Loucy (cell line): ENCODE results near the gene TWNK.

ENCODE experiments used
- H2AFZ ChIP-seq: fragments of 200-600 bp; sonication (generic); 2 replicates; pipeline ENCODE4 v1.6.0; 2016; ENCODE audit warnings: antibody characterized with exemption, mild to moderate bottlenecking, low read length, moderate library complexity
- H3F3A ChIP-seq: fragments of 200-600 bp; 2 replicates; pipeline ENCODE4 v1.6.0; 2016; ENCODE audit warnings: antibody characterized with exemption, low read depth, mild to moderate bottlenecking
- H3K27me3 ChIP-seq: fragments of 200-600 bp; sonication (generic); 2 replicates; pipeline ENCODE4 v1.6.1; 2014; ENCODE audit warnings: low read length, mild to moderate bottlenecking; ENCODE audit not compliant: insufficient read depth, poor library complexity, severe bottlenecking
- H3K36me3 ChIP-seq: fragments of 200-600 bp; sonication (generic); 2 replicates; pipeline ENCODE4 v1.6.1; 2016; ENCODE audit warnings: low read length; ENCODE audit not compliant: insufficient read depth
- H3K4me1 ChIP-seq: fragments of 200-600 bp; sonication (generic); 2 replicates; pipeline ENCODE4 v1.5.1; 2014; ENCODE audit warnings: low read length, mild to moderate bottlenecking; ENCODE audit not compliant: insufficient read depth, poor library complexity, severe bottlenecking
- H3K4me2 ChIP-seq: fragments of 200-600 bp; sonication (generic); 2 replicates; pipeline ENCODE4 v1.6.0; 2014; ENCODE audit warnings: antibody characterized with exemption, low read length, low read depth, mild to moderate bottlenecking; ENCODE audit not compliant: poor library complexity, severe bottlenecking
- H3K4me3 ChIP-seq: fragments of 200-600 bp; sonication (generic); 2 replicates; pipeline ENCODE4 v1.5.1; 2014; ENCODE audit warnings: low read length, mild to moderate bottlenecking, mixed read lengths; ENCODE audit not compliant: poor library complexity, severe bottlenecking
- H3K79me2 ChIP-seq: fragments of 200-600 bp; sonication (generic); 2 replicates; pipeline ENCODE4 v1.6.1; 2014; ENCODE audit warnings: low read length; ENCODE audit not compliant: insufficient read depth
- H3K9ac ChIP-seq: fragments of 200-600 bp; sonication (generic); 2 replicates; pipeline ENCODE4 v1.6.0; 2014; ENCODE audit warnings: mild to moderate bottlenecking, low read depth, low read length, moderate library complexity; ENCODE audit not compliant: poor library complexity, severe bottlenecking
- H3K9me2 ChIP-seq: fragments of 200-600 bp; sonication (generic); replicated peaks from 2 replicates; pipeline ENCODE4 v1.6.1; 2016; ENCODE audit warnings: low read depth, low read length, mixed read lengths
- H3K9me3 ChIP-seq: fragments of 200-600 bp; sonication (generic); 2 replicates; pipeline ENCODE4 v1.6.1; 2014; ENCODE audit warnings: mild to moderate bottlenecking, antibody characterized with exemption, low read length, low read depth; ENCODE audit not compliant: insufficient read depth
- H4K20me1 ChIP-seq: fragments of 200-600 bp; sonication (generic); 2 replicates; pipeline ENCODE4 v1.6.0; 2014; ENCODE audit warnings: antibody characterized with exemption, low read length, mild to moderate bottlenecking; ENCODE audit not compliant: insufficient read depth, poor library complexity, severe bottlenecking
- EZH2phosphoT487 ChIP-seq: fragments of 200-600 bp; IDR thresholded peaks from 2 replicates; pipeline ENCODE4 v1.6.1; 2018; ENCODE audit warnings: antibody characterized with exemption, mild to moderate bottlenecking, moderate library complexity, borderline replicate concordance
- TF ChIP-seq, protein P1 (sequence below): fragments of 200-600 bp; sonication (generic); conservative IDR thresholded peaks from 2 replicates; pipeline ENCODE4 v1.5.1; 2014; ENCODE audit warnings: mild to moderate bottlenecking, antibody characterized with exemption, low read length

Gene TWNK

DNA sequence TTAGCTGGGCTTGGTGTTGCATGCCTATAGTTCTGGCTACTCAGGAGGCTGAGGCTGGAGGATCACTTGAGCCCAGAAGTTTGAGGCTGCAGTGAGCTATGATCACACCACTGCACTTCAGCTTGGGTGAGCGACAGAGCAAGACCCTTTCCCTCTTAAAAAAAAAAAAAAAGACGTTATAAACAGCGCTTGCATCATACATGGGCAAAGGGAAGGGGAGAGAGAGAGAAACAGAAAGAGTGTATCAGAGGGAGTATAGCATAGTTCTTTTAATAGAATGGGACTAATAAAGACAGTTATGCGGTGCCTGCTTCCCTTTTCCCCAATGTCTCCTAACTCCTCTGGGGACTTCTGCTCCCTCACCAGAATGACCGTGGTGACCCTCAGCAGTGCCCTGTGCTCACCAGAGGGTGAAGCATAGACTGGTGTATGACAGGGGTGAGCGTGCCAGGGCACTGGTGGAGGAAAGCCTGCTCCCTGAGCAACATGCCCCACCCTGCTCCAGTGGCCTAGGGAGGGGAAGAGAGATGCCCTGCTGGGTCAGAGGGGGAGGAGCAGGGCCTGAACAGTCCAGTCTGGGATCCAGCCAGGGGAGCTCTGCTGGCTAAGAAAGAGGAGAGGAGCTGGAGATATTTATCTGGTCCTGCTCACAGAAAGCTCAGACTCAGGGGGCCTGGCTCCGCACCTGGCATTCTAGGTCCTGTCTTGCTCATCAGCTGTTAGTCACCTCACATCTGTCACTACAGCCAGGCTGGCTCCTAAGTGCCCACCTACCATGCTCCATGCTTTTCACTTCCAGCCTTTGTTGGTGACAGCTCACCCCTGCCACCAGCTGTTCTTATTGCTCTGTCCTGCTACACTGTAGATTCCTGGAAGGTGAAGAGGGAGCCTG lies 41.3 kb downstream of the TWNK start:
- H3K9me2 ChIP-seq: no peaks in the 10 kb centered on the region
- no peak overlapping the region for H3K4me2 ChIP-seq
- H3F3A ChIP-seq: no peaks in the 10 kb centered on the region
- no peak overlapping the region for H2AFZ ChIP-seq
- H3K79me2 ChIP-seq: no peaks in the 10 kb centered on the region; the same call in 1 of the 2 replicates
- H3K36me3 ChIP-seq: no peaks in the 10 kb centered on the region
- H3K4me1 ChIP-seq: peaks cover 23% of the 10 kb centered on the region
- no peaks in the 10 kb centered on the region for H4K20me1 ChIP-seq
- TF ChIP-seq, protein P1, sequence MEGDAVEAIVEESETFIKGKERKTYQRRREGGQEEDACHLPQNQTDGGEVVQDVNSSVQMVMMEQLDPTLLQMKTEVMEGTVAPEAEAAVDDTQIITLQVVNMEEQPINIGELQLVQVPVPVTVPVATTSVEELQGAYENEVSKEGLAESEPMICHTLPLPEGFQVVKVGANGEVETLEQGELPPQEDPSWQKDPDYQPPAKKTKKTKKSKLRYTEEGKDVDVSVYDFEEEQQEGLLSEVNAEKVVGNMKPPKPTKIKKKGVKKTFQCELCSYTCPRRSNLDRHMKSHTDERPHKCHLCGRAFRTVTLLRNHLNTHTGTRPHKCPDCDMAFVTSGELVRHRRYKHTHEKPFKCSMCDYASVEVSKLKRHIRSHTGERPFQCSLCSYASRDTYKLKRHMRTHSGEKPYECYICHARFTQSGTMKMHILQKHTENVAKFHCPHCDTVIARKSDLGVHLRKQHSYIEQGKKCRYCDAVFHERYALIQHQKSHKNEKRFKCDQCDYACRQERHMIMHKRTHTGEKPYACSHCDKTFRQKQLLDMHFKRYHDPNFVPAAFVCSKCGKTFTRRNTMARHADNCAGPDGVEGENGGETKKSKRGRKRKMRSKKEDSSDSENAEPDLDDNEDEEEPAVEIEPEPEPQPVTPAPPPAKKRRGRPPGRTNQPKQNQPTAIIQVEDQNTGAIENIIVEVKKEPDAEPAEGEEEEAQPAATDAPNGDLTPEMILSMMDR: no peak
- TF ChIP-seq EZH2phosphoT487: no peak
- H3K27me3 ChIP-seq: no peaks in the 10 kb centered on the region
- no peaks in the 10 kb centered on the region for H3K9me3 ChIP-seq
- no peak overlapping the region for H3K4me3 ChIP-seq
- H3K9ac ChIP-seq: no peak overlapping the region

- H3K9ac ChIP-seq: no peak overlapping the region
- H3K9me3 ChIP-seq: no peaks in the 10 kb centered on the region
- no peaks in the 10 kb centered on the region for H3K36me3 ChIP-seq
- no peaks in the 10 kb centered on the region for H3K27me3 ChIP-seq
- H4K20me1 ChIP-seq: no peaks in the 10 kb centered on the region
- TF ChIP-seq, protein P1: peak; percentile 30; the same call in 1 of the 2 replicates
- no peak for TF ChIP-seq EZH2phosphoT487
- H3K4me3 ChIP-seq: no peak overlapping the region
- no peak overlapping the region for H2AFZ ChIP-seq
- no peak overlapping the region for H3K4me2 ChIP-seq
- no peaks in the 10 kb centered on the region for H3K9me2 ChIP-seq
- H3F3A ChIP-seq: no peaks in the 10 kb centered on the region
- no peaks in the 10 kb centered on the region; the same call in 1 of the 2 replicates for H3K79me2 ChIP-seq
- H3K4me1 ChIP-seq: peaks cover 26% of the 10 kb centered on the region
These were observed 42.4 kb downstream of the TWNK start for GRCh38 chr10:101029520-101030295.

GRCh38 chr10:101030496-101031127 lies 43.3 kb downstream of the TWNK start:
- no peak for TF ChIP-seq EZH2phosphoT487
- TF ChIP-seq, protein P1: no peak

More at GRCh38 chr10:101030496-101031127, 43.3 kb downstream of the TWNK start:
- Histone ChIP-seq H3K4me2 (peak overlapping the region; percentile 97), H3K4me3 (peak overlapping the region; percentile 77), H3K79me2 (no peaks in the 10 kb centered on the region; the same call in 1 of the 2 replicates), H3K9ac (peak overlapping the region; percentile 67), H3F3A (no peaks in the 10 kb centered on the region), H3K9me2 (no peaks in the 10 kb centered on the region), H3K9me3 (no peaks in the 10 kb centered on the region), H3K36me3 (no peaks in the 10 kb centered on the region), H3K4me1 (peaks cover 29% of the 10 kb centered on the region), H2AFZ (peak overlapping the region; percentile 97), H4K20me1 (no peaks in the 10 kb centered on the region), H3K27me3 (no peaks in the 10 kb centered on the region)
